OCI-LY7 (cell line): Measurements from ENCODE around the gene DLG5. TPM values are rescaled to one million over a fixed set of nuclear protein-coding genes. Genes with fewer than 3 reads are reported as not detected.

Experiments
- BruUV-seq: library from RNA; stranded (reverse); fragments of 400-500 nt; replicated peaks from 2 replicates; lab custom pipeline; 2021; lab: Mats Ljungman, UMichigan
- CTCF ChIA-PET: fragments of 300-600 bp; sonication (Branson Sonifier 250); formaldehyde crosslinking; loops from one replicate; lab custom pipeline; 2022; ENCODE audit warnings: antibody characterized with exemption; ENCODE audit not compliant: unreplicated experiment; lab: Charles Lee
- POLR2A ChIA-PET: fragments of 300-600 bp; sonication (Branson Sonifier 250); formaldehyde crosslinking; loops from one replicate; lab custom pipeline; 2022; ENCODE audit warnings: antibody characterized with exemption; lab: Charles Lee
- DNase-seq: peaks from one replicate; pipeline ENCODE4 v3.0.0-alpha.2; 2015; ENCODE audit warnings: low spot score
- H2AFZ ChIP-seq: fragments of 200-600 bp; sonication (generic), shearing (Covaris generic); 2 replicates; pipeline ENCODE4 v1.6.1; 2014; ENCODE audit warnings: mild to moderate bottlenecking, antibody characterized with exemption, low read length, moderate library complexity
- H3K27ac ChIP-seq: fragments of 200-600 bp; sonication (generic); 2 replicates; pipeline ENCODE4 v1.5.1; 2014; ENCODE audit warnings: mixed run types, low read depth, mild to moderate bottlenecking, moderate library complexity, low read length, inconsistent platforms; ENCODE audit not compliant: poor library complexity, severe bottlenecking
- H3K36me3 ChIP-seq: fragments of 200-600 bp; sonication (generic); 2 replicates; pipeline ENCODE4 v1.6.1; 2014; ENCODE audit warnings: mild to moderate bottlenecking, antibody characterized with exemption, low read length, moderate library complexity, mixed read lengths; ENCODE audit not compliant: insufficient read depth
- H3K4me1 ChIP-seq: fragments of 200-600 bp; sonication (generic); 2 replicates; pipeline ENCODE4 v1.5.1; 2014; ENCODE audit warnings: mild to moderate bottlenecking, low read length; ENCODE audit not compliant: insufficient read depth, poor library complexity, severe bottlenecking
- H3K4me2 ChIP-seq: fragments of 200-600 bp; sonication (generic); 2 replicates; pipeline ENCODE4 v1.6.1; 2014; ENCODE audit warnings: mild to moderate bottlenecking, low read length
- H3K4me3 ChIP-seq: fragments of 200-600 bp; sonication (generic); 2 replicates; pipeline ENCODE4 v1.5.1; 2014; ENCODE audit warnings: mild to moderate bottlenecking, low read depth, low read length; ENCODE audit not compliant: poor library complexity, severe bottlenecking
- H3K79me2 ChIP-seq: fragments of 200-600 bp; sonication (generic); 2 replicates; pipeline ENCODE4 v1.6.1; 2016; ENCODE audit warnings: low read depth, mild to moderate bottlenecking, low read length, moderate library complexity, mixed read lengths; ENCODE audit not compliant: insufficient read depth
- H3K9me2 ChIP-seq: fragments of 200-600 bp; sonication (generic); 2 replicates; pipeline ENCODE4 v1.6.1; 2016; ENCODE audit warnings: mild to moderate bottlenecking, low read length, mixed read lengths; ENCODE audit not compliant: insufficient read depth
- H3K9me3 ChIP-seq: fragments of 200-600 bp; sonication (generic); 2 replicates; pipeline ENCODE4 v1.6.1; 2014; ENCODE audit warnings: mild to moderate bottlenecking, mixed run types, low read length, mixed read lengths
- H4K20me1 ChIP-seq: fragments of 200-600 bp; sonication (generic); 2 replicates; pipeline ENCODE4 v1.6.1; 2014; ENCODE audit warnings: mild to moderate bottlenecking, antibody characterized with exemption, low read length, moderate library complexity, mixed read lengths; ENCODE audit not compliant: insufficient read depth
- CTCF ChIP-seq: fragments of 200-600 bp; sonication (generic); conservative IDR thresholded peaks from 2 replicates; pipeline ENCODE4 v1.5.1; 2014; ENCODE audit warnings: mild to moderate bottlenecking, antibody characterized with exemption, low read length, moderate library complexity, mixed read lengths
- EZH2phosphoT487 ChIP-seq: fragments of 200-600 bp; sonication (generic); IDR thresholded peaks from 2 replicates; pipeline ENCODE4 v1.6.1; 2018; ENCODE audit warnings: low read depth, borderline replicate concordance, mild to moderate bottlenecking, mixed run types, antibody characterized with exemption, low read length, moderate library complexity, mixed read lengths
- intact Hi-C: fragments of 100-400 bp; cut with micrococcal nuclease; formaldehyde crosslinking; loops from one replicate; pipeline ENCODE4 v1.10.0; 2022; ENCODE audit not compliant: unreplicated experiment
- total RNA-seq, 2 experiments: library from RNA; depleted of rRNA in 1 of 2; stranded (reverse); fragments of >200 nt in 1 of 2; shearing (Covaris generic) in 1 of 2; gene quantifications; 2 replicates each; pipeline ENCODE4 v1.2.3, GENCODE V29; 2014 to 2022

DLG5 gene
- total RNA-seq, 2 experiments from 2014 or later, result 0.27 TPM; not detected in 1

DNA sequence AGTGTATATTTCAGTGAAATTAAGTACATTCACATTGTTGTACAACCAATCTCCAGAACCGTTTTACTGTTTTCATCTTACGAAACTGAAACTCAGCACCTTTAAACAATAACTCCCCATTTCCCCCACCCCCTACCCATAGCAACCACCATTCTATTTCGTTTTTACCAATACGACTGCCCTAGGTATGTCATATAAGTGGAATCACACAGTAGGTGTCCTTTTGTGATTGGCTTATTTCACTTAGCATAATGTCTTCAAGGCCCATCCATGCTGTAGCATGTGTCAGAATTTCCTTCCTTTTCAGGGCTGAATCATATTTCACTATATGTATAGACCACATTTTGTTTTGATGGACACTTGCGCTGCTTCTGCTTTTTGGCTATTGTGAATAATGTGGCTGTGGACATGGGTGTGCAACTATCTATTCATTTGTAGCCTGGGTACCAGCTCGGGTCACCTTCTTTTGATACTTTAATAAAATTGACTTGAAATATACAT, 34.3 kb upstream of the DLG5 start:
- no peaks in the 10 kb centered on the region for H4K20me1 ChIP-seq
- H3K9me2 ChIP-seq, result no peaks in the 10 kb centered on the region
- H3K4me1 ChIP-seq, result no peaks in the 10 kb centered on the region
- no TSS peak for BruUV-seq
- no peak overlapping the region for H2AFZ ChIP-seq
- H3K27ac ChIP-seq, result no peak overlapping the region
- no peaks in the 10 kb centered on the region for H3K36me3 ChIP-seq
- H3K79me2 ChIP-seq, result no peaks in the 10 kb centered on the region
- ChIA-PET POLR2A (no interaction called here), CTCF (no interaction called here)
- intact Hi-C loops, result no loop called here
- DNase-seq, result no peak
- TF ChIP-seq CTCF (no peak), EZH2phosphoT487 (no peak)
- H3K4me2 ChIP-seq, result no peak overlapping the region
- no peak overlapping the region for H3K4me3 ChIP-seq
- H3K9me3 ChIP-seq, result no peaks in the 10 kb centered on the region

DNA sequence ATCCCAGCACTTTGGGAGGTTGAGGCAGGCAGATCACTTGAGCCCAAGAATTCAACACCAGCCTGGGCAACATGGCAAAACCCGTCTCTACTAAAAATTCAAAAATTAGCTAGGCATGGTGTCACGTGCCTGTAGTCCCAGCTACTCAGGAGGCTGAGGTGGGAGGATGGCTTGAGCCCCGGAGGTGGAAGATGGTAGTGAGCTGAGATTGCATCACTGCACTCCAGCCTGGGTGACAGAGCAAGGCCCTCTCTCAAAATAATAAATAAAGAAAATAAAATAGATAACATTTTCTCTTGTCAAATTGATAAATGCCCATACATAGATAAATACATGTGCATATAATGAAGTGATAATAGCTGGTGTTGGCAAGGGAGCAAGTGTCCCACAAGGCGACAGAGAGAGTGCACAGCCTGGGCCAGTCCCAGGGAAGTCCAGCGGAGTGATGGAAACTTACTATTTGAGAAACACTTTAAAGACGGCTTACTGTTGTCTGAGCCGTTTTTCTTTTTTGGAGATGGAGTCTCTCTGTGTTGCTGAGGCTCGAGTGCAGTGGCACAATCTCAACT, 33.4 kb upstream of the DLG5 start:
- Histone ChIP-seq H3K4me2 (no peak overlapping the region), H3K4me1 (no peaks in the 10 kb centered on the region), H3K79me2 (no peaks in the 10 kb centered on the region), H4K20me1 (no peaks in the 10 kb centered on the region), H3K36me3 (no peaks in the 10 kb centered on the region), H3K9me2 (no peaks in the 10 kb centered on the region), H3K27ac (no peak overlapping the region), H2AFZ (no peak overlapping the region), H3K4me3 (no peak overlapping the region), H3K9me3 (no peaks in the 10 kb centered on the region)
- TF ChIP-seq EZH2phosphoT487 (no peak), CTCF (no peak)
- intact Hi-C loops, result no loop called here
- ChIA-PET POLR2A (no interaction called here), CTCF (no interaction called here)
- no peak for DNase-seq
- no TSS peak for BruUV-seq

DNA sequence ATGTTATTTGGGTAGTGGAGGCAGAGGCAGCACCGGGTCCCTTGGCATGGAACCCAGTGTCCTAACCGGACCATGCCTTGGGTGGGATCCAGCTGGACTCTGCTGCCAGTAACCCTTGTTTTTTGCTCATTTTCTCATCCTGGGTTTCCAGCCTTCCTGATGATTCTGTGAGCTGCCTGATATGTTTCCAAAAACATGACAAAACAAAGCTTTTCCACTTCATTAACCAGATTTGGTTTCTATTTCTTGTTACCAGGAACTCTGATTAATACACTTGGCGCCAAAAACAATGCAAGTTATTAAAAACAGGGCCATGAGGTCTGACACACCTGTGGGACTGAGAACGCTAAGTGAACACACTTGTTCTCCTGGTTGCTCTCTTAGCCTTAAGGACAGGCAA, 32.8 kb upstream of the DLG5 start:
- POLR2A ChIA-PET, result interaction anchor here (0.6 kb wide), 1 partner anchor 108 kb away, joined by 3 read pairs; no protein-coding TSS in a partner anchor
- Histone ChIP-seq H3K27ac (no peak overlapping the region), H3K4me3 (no peak overlapping the region), H3K4me1 (no peaks in the 10 kb centered on the region), H3K79me2 (no peaks in the 10 kb centered on the region), H3K4me2 (no peak overlapping the region), H3K9me2 (no peaks in the 10 kb centered on the region), H2AFZ (no peak overlapping the region), H3K36me3 (no peaks in the 10 kb centered on the region), H3K9me3 (no peaks in the 10 kb centered on the region), H4K20me1 (no peaks in the 10 kb centered on the region)
- intact Hi-C loops, result no loop called here
- CTCF ChIA-PET, result no interaction called here
- no peak for TF ChIP-seq CTCF
- TF ChIP-seq EZH2phosphoT487, result no peak
- BruUV-seq, result no TSS peak
- DNase-seq, result no peak
